A549 treated with AZD9567 at 1 μM for 4 hours (cell line): ENCODE data around the gene OPHN1. TPM values are rescaled to one million over a fixed set of nuclear protein-coding genes. Genes with fewer than 3 reads are reported as not detected.

ENCODE experiments used
- total RNA-seq: library from RNA; stranded (reverse); fragments of 200-300 nt; extraction: Qiagen RNA extraction; gene quantifications from 5 replicates; pipeline ENCODE4 v1.2.3, GENCODE V29; 2022; ENCODE audit not compliant: insufficient read depth

The OPHN1 gene, protein sequence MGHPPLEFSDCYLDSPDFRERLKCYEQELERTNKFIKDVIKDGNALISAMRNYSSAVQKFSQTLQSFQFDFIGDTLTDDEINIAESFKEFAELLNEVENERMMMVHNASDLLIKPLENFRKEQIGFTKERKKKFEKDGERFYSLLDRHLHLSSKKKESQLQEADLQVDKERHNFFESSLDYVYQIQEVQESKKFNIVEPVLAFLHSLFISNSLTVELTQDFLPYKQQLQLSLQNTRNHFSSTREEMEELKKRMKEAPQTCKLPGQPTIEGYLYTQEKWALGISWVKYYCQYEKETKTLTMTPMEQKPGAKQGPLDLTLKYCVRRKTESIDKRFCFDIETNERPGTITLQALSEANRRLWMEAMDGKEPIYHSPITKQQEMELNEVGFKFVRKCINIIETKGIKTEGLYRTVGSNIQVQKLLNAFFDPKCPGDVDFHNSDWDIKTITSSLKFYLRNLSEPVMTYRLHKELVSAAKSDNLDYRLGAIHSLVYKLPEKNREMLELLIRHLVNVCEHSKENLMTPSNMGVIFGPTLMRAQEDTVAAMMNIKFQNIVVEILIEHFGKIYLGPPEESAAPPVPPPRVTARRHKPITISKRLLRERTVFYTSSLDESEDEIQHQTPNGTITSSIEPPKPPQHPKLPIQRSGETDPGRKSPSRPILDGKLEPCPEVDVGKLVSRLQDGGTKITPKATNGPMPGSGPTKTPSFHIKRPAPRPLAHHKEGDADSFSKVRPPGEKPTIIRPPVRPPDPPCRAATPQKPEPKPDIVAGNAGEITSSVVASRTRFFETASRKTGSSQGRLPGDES
- 1.3 to 7.3 TPM (median 1.8 TPM) in 5 replicates for total RNA-seq

GRCh38 chrX:68433155-68433980 is at the start of gene OPHN1:
Gene OPHN1, minus strand, starts transcription at chrX:68433495. Its CDS starts 475 bp downstream, at chrX:68433020.

Other genes starting within 250 kb of the OPHN1 start
- gene YIPF6, start 65.6 kb upstream of the OPHN1 start, total RNA-seq: 19.3 to 32.4 TPM (median 28.5 TPM) in 5 replicates
- gene STARD8, start 214.2 kb upstream of the OPHN1 start, total RNA-seq: 1.2 to 2.0 TPM (median 1.7 TPM) in 4 of 5 replicates, not detected in the other